Smooth muscle cell (in vitro differentiated cells): ENCODE results near the gene OSBPL10. TPM values are rescaled to one million over a fixed set of nuclear protein-coding genes. Genes with fewer than 3 reads are reported as not detected.

Source experiments
- DNase-seq: peaks from one replicate; lab custom pipeline; 2025; ENCODE audit not compliant: unreplicated experiment; lab: John Stamatoyannopoulos, UW
- H2AFZ ChIP-seq: fragments of 200-600 bp; sonication (generic); 2 replicates; pipeline ENCODE4 v1.6.0; 2016; ENCODE audit warnings: antibody characterized with exemption, low read depth, mild to moderate bottlenecking
- H3F3A ChIP-seq: fragments of 200-600 bp; sonication (generic); 2 replicates; pipeline ENCODE4 v1.6.0; 2017; ENCODE audit warnings: antibody characterized with exemption, low read depth
- H3K27ac ChIP-seq: fragments of 200-600 bp; sonication (generic); 2 replicates; pipeline ENCODE4 v1.5.1; 2016; ENCODE audit warnings: low read depth, mild to moderate bottlenecking
- H3K27me3 ChIP-seq: fragments of 200-600 bp; sonication (generic); 2 replicates; pipeline ENCODE4 v1.6.1; 2016; ENCODE audit warnings: low read depth, mild to moderate bottlenecking
- H3K36me3 ChIP-seq: fragments of 200-600 bp; sonication (generic); 2 replicates; pipeline ENCODE4 v1.5.1; 2016; ENCODE audit warnings: low read depth
- H3K4me1 ChIP-seq: fragments of 200-600 bp; sonication (generic); 2 replicates; pipeline ENCODE4 v1.5.1; 2016; ENCODE audit warnings: low read depth
- H3K4me2 ChIP-seq: fragments of 200-600 bp; sonication (generic); 2 replicates; pipeline ENCODE4 v1.6.0; 2016; ENCODE audit warnings: mild to moderate bottlenecking
- H3K4me3 ChIP-seq: fragments of 200-600 bp; sonication (generic); 2 replicates; pipeline ENCODE4 v1.5.1; 2016; ENCODE audit warnings: mild to moderate bottlenecking
- H3K79me2 ChIP-seq: fragments of 200-600 bp; sonication (generic); 2 replicates; pipeline ENCODE4 v1.6.0; 2016; ENCODE audit warnings: low read depth, mild to moderate bottlenecking
- H3K9ac ChIP-seq: fragments of 200-600 bp; sonication (generic); 2 replicates; pipeline ENCODE4 v1.6.0; 2016; ENCODE audit warnings: low read depth
- H3K9me3 ChIP-seq: fragments of 200-600 bp; sonication (generic); replicated peaks from 2 replicates; pipeline ENCODE4 v1.5.1; 2016; ENCODE audit warnings: low read depth
- H4K20me1 ChIP-seq: fragments of 200-600 bp; sonication (generic); 2 replicates; pipeline ENCODE4 v1.6.0; 2016; ENCODE audit warnings: low read depth
- CTCF ChIP-seq: fragments of 200-600 bp; sonication (generic); IDR thresholded peaks from 2 replicates; pipeline ENCODE4 v1.5.1; 2017; ENCODE audit warnings: borderline replicate concordance, mild to moderate bottlenecking, antibody characterized with exemption; ENCODE audit not compliant: insufficient read depth, poor library complexity, severe bottlenecking
- WGBS: methylation state at CpG from one replicate; pipeline ENCODE4 v1.1.7; 2016; ENCODE audit warnings: low lambda C conversion rate; 5-methylcytosine and 5-hydroxymethylcytosine counted together
- polyA plus RNA-seq: library from polyadenylated mRNA; unstranded; fragments of >200 nt; fragmentation: Nextera tagmentation; extraction: Ambion mirVana; gene quantifications from 2 replicates; pipeline ENCODE4 v1.2.1, GENCODE V29; 2016
- total RNA-seq: library from RNA; depleted of rRNA; stranded (reverse); fragments of >200 nt; gene quantifications from 2 replicates; pipeline ENCODE4 v1.2.3, GENCODE V29; 2014

The OSBPL10 gene
- total and polyA plus RNA-seq, 2 experiments from 2014 or later = 48.9 to 91.5 TPM

- Histone ChIP-seq H3K27me3 (no peaks in the 10 kb centered on the region), H3K36me3 (no peaks in the 10 kb centered on the region), H3F3A (peaks cover 5% of the 10 kb centered on the region), H3K4me1 (no peaks in the 10 kb centered on the region), H3K9ac (no peak overlapping the region), H4K20me1 (peaks cover 17% of the 10 kb centered on the region), H3K4me2 (peak overlapping the region; percentile 59), H3K9me3 (no peaks in the 10 kb centered on the region), H3K79me2 (peaks cover 26% of the 10 kb centered on the region), H2AFZ (no peak overlapping the region), H3K4me3 (no peak overlapping the region), H3K27ac (peak overlapping the region; percentile 31)
- no peak for TF ChIP-seq CTCF
- DNase-seq = no peak
- 33% methylated on average over 5 of the region's 5 CpGs for WGBS
These were observed 232.7 kb downstream of the OSBPL10 start for GRCh38 chr3:31748281-31748932.

- 95% methylated on average over 9 of the region's 9 CpGs for WGBS
- no peak overlapping the region for H3K9ac ChIP-seq
- H2AFZ ChIP-seq = no peak overlapping the region
- peaks cover 20% of the 10 kb centered on the region for H3K79me2 ChIP-seq
- no peak for DNase-seq
- H3K27me3 ChIP-seq = no peaks in the 10 kb centered on the region
- H3K4me2 ChIP-seq = no peak overlapping the region
- peaks cover 5% of the 10 kb centered on the region for H3F3A ChIP-seq
- TF ChIP-seq CTCF = no peak
- no peak overlapping the region for H3K27ac ChIP-seq
- H3K4me3 ChIP-seq = no peak overlapping the region
- H3K9me3 ChIP-seq = no peaks in the 10 kb centered on the region
- peaks cover 17% of the 10 kb centered on the region for H4K20me1 ChIP-seq
- H3K4me1 ChIP-seq = no peaks in the 10 kb centered on the region
- H3K36me3 ChIP-seq = no peaks in the 10 kb centered on the region
These were observed 233.3 kb downstream of the OSBPL10 start for GRCh38 chr3:31747785-31748184.

DNA sequence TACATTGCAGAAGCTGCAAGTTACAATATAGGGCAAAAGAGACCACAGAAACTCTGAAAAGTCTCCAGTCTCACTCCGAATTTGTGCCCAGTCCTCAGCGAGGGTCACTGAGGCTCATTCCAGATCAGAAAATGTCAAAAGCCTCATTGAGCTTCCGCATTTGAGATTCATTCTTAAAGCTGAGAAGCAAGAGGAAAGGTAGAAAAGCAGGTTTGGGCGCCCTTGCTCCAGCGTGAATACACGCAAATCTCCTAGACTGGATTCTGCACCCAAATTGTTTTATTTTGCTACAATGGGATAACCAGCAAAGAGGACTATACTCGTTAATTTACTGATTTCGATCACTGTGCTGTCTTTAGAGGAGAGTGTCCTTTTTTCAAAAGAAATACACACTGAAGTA lies 236.1 kb downstream of the OSBPL10 start:
- no peak overlapping the region for H3K27ac ChIP-seq
- WGBS = 89% methylated on average over 8 of the region's 8 CpGs

More for the DNA sequence above, 236.1 kb downstream of the OSBPL10 start:
- DNase-seq = no peak
- TF ChIP-seq CTCF = no peak
- H3K36me3 ChIP-seq = no peaks in the 10 kb centered on the region
- H3K4me2 ChIP-seq = no peak overlapping the region
- H4K20me1 ChIP-seq = peaks cover 6% of the 10 kb centered on the region
- no peak overlapping the region for H3K9ac ChIP-seq
- H3F3A ChIP-seq = peaks cover 5% of the 10 kb centered on the region
- H3K27me3 ChIP-seq = no peaks in the 10 kb centered on the region
- no peaks in the 10 kb centered on the region for H3K4me1 ChIP-seq
- H3K9me3 ChIP-seq = no peaks in the 10 kb centered on the region
- peaks cover 13% of the 10 kb centered on the region for H3K79me2 ChIP-seq
- no peak overlapping the region for H2AFZ ChIP-seq
- no peak overlapping the region for H3K4me3 ChIP-seq
